HCT116 (cell line): ENCODE data around the gene FOXJ1. TPM values are rescaled to one million over a fixed set of nuclear protein-coding genes. Genes with fewer than 3 reads are reported as not detected.

Source experiments
- ATAC-seq: fragments of 200-7000 bp; cut with Tn5 transposase; 2 replicates; pipeline ENCODE4 v1.9.1; 2020; ENCODE audit warnings: mild to moderate bottlenecking, moderate library complexity
- BruUV-seq: library from RNA; stranded (reverse); fragments of 400-500 nt; replicated peaks from 2 replicates; lab custom pipeline; 2021; lab: Mats Ljungman, UMichigan
- CTCF ChIA-PET: fragments of 300-600 bp; sonication (Branson Sonifier 250); formaldehyde crosslinking; loops from one replicate; lab custom pipeline; 2021; ENCODE audit warnings: antibody characterized with exemption; lab: Charles Lee
- POLR2A ChIA-PET: fragments of 300-600, 350-600 bp; sonication (Branson Sonifier 250); formaldehyde crosslinking; loops from one replicate; lab custom pipeline; 2021; ENCODE audit warnings: antibody characterized with exemption; lab: Charles Lee
- RAD21 ChIA-PET, 2 experiments: fragments of 300-600 bp; sonication (Branson Sonifier 250); formaldehyde crosslinking; loops; one replicate each; lab custom pipeline; 2023; ENCODE audit warnings: low total read pairs in 2 of 2; ENCODE audit not compliant: uncharacterized antibody in 2 of 2, unreplicated experiment in 2 of 2, low non-redundant PET in 1 of 2; lab: Charles Lee
- DNase-seq: peaks from one replicate; pipeline ENCODE4 v3.0.0-alpha.2; 2010; ENCODE audit warnings: low read depth, low spot score
- H2AFZ ChIP-seq: fragments of 200-600 bp; shearing (Covaris generic), sonication (generic); 2 replicates; pipeline ENCODE4 v1.6.1; 2017; ENCODE audit warnings: low read depth, mixed run types, mixed read lengths, antibody characterized with exemption, low read length; ENCODE audit not compliant: poor library complexity, severe bottlenecking
- H3K27ac ChIP-seq: 2 replicates; pipeline ENCODE4 v1.5.1; 2012; ENCODE audit warnings: low read depth, low read length
- H3K27me3 ChIP-seq: fragments of 200-600 bp; sonication (generic); 2 replicates; pipeline ENCODE4 v1.6.1; 2016; ENCODE audit warnings: mixed run types, low read length, mixed read lengths; ENCODE audit not compliant: insufficient read depth
- H3K36me3 ChIP-seq, 2 experiments: fragments of 200-500 bp in 1 of 2; fragments of 200-600 bp in 1 of 2; sonication (Bioruptor generic) in 1 of 2; sonication (generic) in 1 of 2; 2 replicates each; pipeline versions ENCODE4 v1.5.1 to v1.6.1; 2014 to 2016; ENCODE audit warnings: low read length in 2 of 2, inconsistent platforms in 1 of 2, mixed read lengths in 1 of 2, mixed run types in 1 of 2; ENCODE audit not compliant: insufficient read depth in 2 of 2, control insufficient read depth in 1 of 2
- H3K4me1 ChIP-seq, 2 experiments: fragments of 200-600 bp in 1 of 2; sonication (generic) in 1 of 2; 2 replicates each; pipeline versions ENCODE4 v1.5.1 to v1.6.1; 2012 to 2017; ENCODE audit warnings: low read length in 2 of 2, inconsistent platforms in 1 of 2, mild to moderate bottlenecking in 1 of 2, mixed read lengths in 1 of 2, mixed run types in 1 of 2, moderate library complexity in 1 of 2; ENCODE audit not compliant: insufficient read depth in 2 of 2, control insufficient read depth in 1 of 2
- H3K4me2 ChIP-seq: fragments of 200-600 bp; sonication (generic); 2 replicates; pipeline ENCODE4 v1.6.1; 2017; ENCODE audit warnings: mixed run types, low read length, mixed read lengths
- H3K4me3 ChIP-seq, 2 experiments: fragments of 200-600 bp in 1 of 2; sonication (generic) in 1 of 2; replicated peaks in 1 of 2; 2 replicates each; pipeline ENCODE4 v1.5.1; 2011 to 2016; ENCODE audit warnings: low read length in 2 of 2, control low read depth in 1 of 2, low read depth in 1 of 2, mild to moderate bottlenecking in 1 of 2, mixed read lengths in 1 of 2, mixed run types in 1 of 2
- H3K79me2 ChIP-seq: fragments of 200-600 bp; sonication (generic); 2 replicates; pipeline ENCODE4 v1.6.1; 2017; ENCODE audit warnings: mild to moderate bottlenecking, mixed run types, low read length, moderate library complexity, mixed read lengths; ENCODE audit not compliant: insufficient read depth
- H3K9ac ChIP-seq: fragments of 200-600 bp; sonication (generic); 2 replicates; pipeline ENCODE4 v1.6.1; 2016; ENCODE audit warnings: low read length, mixed read lengths
- H3K9me2 ChIP-seq: fragments of 200-600 bp; sonication (generic), shearing (Covaris generic); 2 replicates; pipeline ENCODE4 v1.6.1; 2017; ENCODE audit warnings: mixed run types, mild to moderate bottlenecking, moderate library complexity; ENCODE audit not compliant: insufficient read depth
- H3K9me3 ChIP-seq, 2 experiments: fragments of 200-500 bp in 1 of 2; fragments of 200-600 bp in 1 of 2; sonication (Bioruptor generic) in 1 of 2; sonication (generic) in 1 of 2; 2 replicates each; pipeline ENCODE4 v1.6.1; 2014 to 2017; ENCODE audit warnings: low read length in 2 of 2, mixed read lengths in 2 of 2, inconsistent platforms in 1 of 2, low read depth in 1 of 2, mild to moderate bottlenecking in 1 of 2, mixed run types in 1 of 2, moderate library complexity in 1 of 2; ENCODE audit not compliant: control insufficient read depth in 1 of 2, insufficient read depth in 1 of 2
- H4K20me1 ChIP-seq: fragments of 200-600 bp; sonication (generic), shearing (Covaris generic); 2 replicates; pipeline ENCODE4 v1.6.1; 2017; ENCODE audit warnings: mixed run types, mild to moderate bottlenecking, moderate library complexity; ENCODE audit not compliant: insufficient read depth
- CEBPB ChIP-seq: IDR thresholded peaks from 2 replicates; pipeline ENCODE4 v1.6.1; 2012; ENCODE audit warnings: low read depth
- EGR1 ChIP-seq: IDR thresholded peaks from 2 replicates; pipeline ENCODE4 v1.6.1; 2012; ENCODE audit warnings: low read depth
- ELF1 ChIP-seq: IDR thresholded peaks from 2 replicates; pipeline ENCODE4 v1.6.1; 2012; ENCODE audit warnings: low read depth, borderline replicate concordance
- EZH2 ChIP-seq: fragments of 200-600 bp; sonication (generic); IDR thresholded peaks from 2 replicates; pipeline ENCODE4 v1.6.1; 2017; ENCODE audit warnings: antibody characterized with exemption, mixed run types
- JUND ChIP-seq: IDR thresholded peaks from 2 replicates; pipeline ENCODE4 v1.6.1; 2012
- RAD21 ChIP-seq: IDR thresholded peaks from 2 replicates; pipeline ENCODE4 v1.6.1; 2012; ENCODE audit warnings: low read depth, mild to moderate bottlenecking
- TCF7L2 ChIP-seq: IDR thresholded peaks from 2 replicates; pipeline ENCODE4 v1.7.0; 2011; ENCODE audit warnings: borderline replicate concordance, inconsistent platforms; ENCODE audit not compliant: insufficient read depth, insufficient read length; ENCODE audit errors: extremely low read depth
- ZBTB33 ChIP-seq: IDR thresholded peaks from 2 replicates; pipeline ENCODE4 v1.6.1; 2011; ENCODE audit warnings: mild to moderate bottlenecking, low read length, moderate library complexity; ENCODE audit not compliant: insufficient replicate concordance; ENCODE audit errors: extremely low read depth
- intact Hi-C: fragments of 100-400 bp; cut with micrococcal nuclease; formaldehyde crosslinking; loops from 2 replicates; pipeline ENCODE4 v1.10.0; 2022
- total RNA-seq: library from RNA; stranded (reverse); gene quantifications from one replicate; pipeline ENCODE4 v1.2.1, GENCODE V29; 2021; ENCODE audit not compliant: unreplicated experiment
- TF ChIP-seq, protein P1 (sequence below): IDR thresholded peaks from 2 replicates; pipeline ENCODE4 v1.6.1; 2012

FOXJ1 gene
- total RNA-seq, 1 experiment from 2014 or later, result 0.61 TPM

- H3K9me3 ChIP-seq, result no peaks in the 10 kb centered on the region
- H3K27me3 ChIP-seq, result no peaks in the 10 kb centered on the region
- H2AFZ ChIP-seq, result no peak overlapping the region
- ATAC-seq, result no peak
- H4K20me1 ChIP-seq, result no peaks in the 10 kb centered on the region
- no peak overlapping the region for H3K27ac ChIP-seq
- no peak overlapping the region for H3K9ac ChIP-seq
- ChIA-PET RAD21 (no interaction called here), CTCF (no interaction called here), POLR2A (no interaction called here)
- no peaks in the 10 kb centered on the region for H3K36me3 ChIP-seq
- BruUV-seq, result no TSS peak
- intact Hi-C loops, result no loop called here
- H3K4me1 ChIP-seq, result peaks cover 17 to 30% of the 10 kb centered on the region in 2 experiments; a peak in 3 of 4 replicates
- H3K9me2 ChIP-seq, result no peaks in the 10 kb centered on the region
- TF ChIP-seq CEBPB (no peak), TCF7L2 (no peak), ELF1 (no peak), EGR1 (no peak), JUND (no peak), ZBTB33 (no peak), RAD21 (no peak), EZH2 (no peak)
- TF ChIP-seq, protein P1, sequence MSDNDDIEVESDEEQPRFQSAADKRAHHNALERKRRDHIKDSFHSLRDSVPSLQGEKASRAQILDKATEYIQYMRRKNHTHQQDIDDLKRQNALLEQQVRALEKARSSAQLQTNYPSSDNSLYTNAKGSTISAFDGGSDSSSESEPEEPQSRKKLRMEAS, result no peak
- TF ChIP-seq, all 23 proteins: peak for 0
- DNase-seq, result no peak
- Histone ChIP-seq H3K4me2 (no peak overlapping the region), H3K79me2 (no peaks in the 10 kb centered on the region), H3K4me3 (no peak overlapping the region)
These were observed 4.4 kb upstream of the FOXJ1 start for GRCh38 chr17:76145231-76146052.
